KOPT-K1 (cell line): Measurements from ENCODE around the gene RBM15.

Source experiments
- H3K27ac ChIP-seq: fragments of 200-600 bp; sonication (generic); 2 replicates; pipeline ENCODE4 v1.5.1; 2016; ENCODE audit warnings: antibody characterized with exemption, mild to moderate bottlenecking, low read depth, low read length; ENCODE audit not compliant: poor library complexity, severe bottlenecking
- H3K36me3 ChIP-seq: fragments of 200-600 bp; sonication (generic); 2 replicates; pipeline ENCODE4 v1.5.1; 2017; ENCODE audit warnings: antibody characterized with exemption, mild to moderate bottlenecking, low read length, moderate library complexity; ENCODE audit not compliant: insufficient read depth
- H3K9me3 ChIP-seq: fragments of 200-600 bp; sonication (generic); 2 replicates; pipeline ENCODE4 v1.5.1; 2017; ENCODE audit warnings: antibody characterized with exemption, low read length, mild to moderate bottlenecking; ENCODE audit not compliant: insufficient read depth, poor library complexity, severe bottlenecking

The RBM15 gene

DNA sequence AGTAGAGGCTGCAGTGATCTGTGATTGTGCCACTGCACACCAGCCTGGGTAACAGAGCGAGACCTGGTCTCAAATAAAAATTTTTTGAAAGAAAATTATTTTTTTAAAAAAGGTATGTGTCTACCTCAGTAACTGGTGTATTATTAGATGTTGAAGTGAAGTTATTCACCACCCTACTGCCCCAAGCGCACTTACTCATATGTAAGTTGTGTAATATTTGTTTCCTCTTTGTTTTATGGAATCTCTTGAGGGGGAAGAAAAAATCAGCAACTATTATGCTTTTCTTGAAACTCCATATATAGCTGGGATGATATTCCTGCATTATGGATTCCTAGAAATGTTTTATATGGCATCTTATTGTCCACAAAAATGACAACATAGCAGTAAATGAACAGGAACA, 21.3 kb downstream of the RBM15 start:
- peaks cover 98% of the 10 kb centered on the region for H3K36me3 ChIP-seq
- no peak overlapping the region for H3K27ac ChIP-seq
- no peaks in the 10 kb centered on the region for H3K9me3 ChIP-seq

DNA sequence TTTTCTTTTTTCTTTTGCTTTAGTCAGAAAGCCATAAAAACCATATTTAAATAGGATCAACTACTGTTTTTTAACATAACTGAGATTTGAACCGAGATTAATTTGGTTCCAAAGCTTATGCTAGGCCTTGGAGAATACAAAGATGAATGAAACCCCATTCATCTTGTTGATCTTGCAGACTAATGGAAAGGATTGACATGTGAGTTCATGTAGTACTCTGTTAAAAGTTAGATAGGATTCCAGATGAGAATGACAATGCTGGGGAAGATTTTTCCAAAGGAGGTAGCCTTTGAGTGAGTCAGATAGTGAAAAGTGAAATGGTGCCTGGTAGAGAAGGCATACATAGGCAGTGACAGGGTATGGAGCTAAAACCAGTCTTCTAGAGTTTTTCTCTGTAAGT, 22.7 kb downstream of the RBM15 start:
- no peak overlapping the region for H3K27ac ChIP-seq
- peaks cover 98% of the 10 kb centered on the region for H3K36me3 ChIP-seq
- no peaks in the 10 kb centered on the region for H3K9me3 ChIP-seq

DNA sequence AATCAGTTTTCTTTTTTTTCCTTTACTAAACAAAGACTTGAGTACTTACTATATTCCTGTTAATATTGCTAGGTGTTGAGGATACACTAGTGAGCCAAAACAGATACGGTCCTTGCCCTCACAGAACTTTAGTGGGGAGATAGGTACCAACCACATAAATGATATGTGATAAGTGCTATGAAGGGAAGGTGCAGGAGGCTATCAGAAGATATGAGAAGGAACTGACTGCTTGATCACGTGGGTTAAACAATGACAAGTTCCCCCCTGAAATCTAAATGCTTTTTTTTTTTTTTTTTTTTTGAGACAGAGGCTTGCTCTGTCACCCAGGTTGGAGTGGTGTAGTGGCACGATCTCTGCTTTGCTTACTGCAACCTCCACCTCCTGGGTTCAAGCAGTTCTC, 25.0 kb downstream of the RBM15 start:
- peaks cover 97% of the 10 kb centered on the region for H3K36me3 ChIP-seq
- no peaks in the 10 kb centered on the region for H3K9me3 ChIP-seq
- no peak overlapping the region for H3K27ac ChIP-seq

DNA sequence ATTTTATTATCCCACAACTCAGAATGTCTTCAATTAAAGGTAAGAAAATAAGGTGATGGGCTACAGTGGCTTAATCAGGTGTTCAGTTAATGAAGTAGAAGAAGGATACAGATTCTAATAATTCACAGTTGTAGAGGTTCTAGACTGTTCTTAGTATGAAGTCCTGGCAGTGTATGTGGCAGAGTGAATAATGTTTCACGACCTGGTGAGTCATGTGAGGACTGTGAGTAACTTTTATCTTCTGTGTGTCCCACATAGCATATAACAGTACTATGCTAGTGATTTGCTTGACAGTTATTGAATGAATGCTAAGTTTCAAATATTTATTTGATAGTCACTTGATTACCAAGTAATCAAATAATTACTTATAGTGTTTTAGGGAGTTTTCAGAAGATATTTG, 31.6 kb downstream of the RBM15 start:
- H3K27ac ChIP-seq: no peak overlapping the region
- peaks cover 99% of the 10 kb centered on the region for H3K36me3 ChIP-seq
- no peaks in the 10 kb centered on the region for H3K9me3 ChIP-seq

DNA sequence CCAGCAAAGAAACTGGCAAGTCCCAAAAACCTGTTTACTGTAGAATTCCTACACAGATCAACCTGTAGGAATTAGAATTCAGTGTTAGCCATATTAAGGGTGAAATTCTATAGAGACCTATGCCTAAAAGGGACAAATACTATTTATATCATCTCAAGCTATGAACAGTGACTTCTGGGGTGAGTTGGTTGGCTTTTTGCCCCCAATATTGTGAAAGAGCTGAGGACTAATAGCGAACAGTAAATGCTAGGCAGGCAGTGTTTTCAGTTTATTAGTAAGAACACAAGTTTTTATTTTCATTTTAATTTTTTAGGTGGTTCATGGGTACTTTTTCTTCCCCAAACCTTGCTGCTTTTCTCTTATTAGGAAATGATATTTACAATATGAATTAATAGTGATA, 36.3 kb downstream of the RBM15 start:
- Histone ChIP-seq H3K9me3 (no peaks in the 10 kb centered on the region), H3K27ac (no peak overlapping the region), H3K36me3 (peaks cover 98% of the 10 kb centered on the region)

DNA sequence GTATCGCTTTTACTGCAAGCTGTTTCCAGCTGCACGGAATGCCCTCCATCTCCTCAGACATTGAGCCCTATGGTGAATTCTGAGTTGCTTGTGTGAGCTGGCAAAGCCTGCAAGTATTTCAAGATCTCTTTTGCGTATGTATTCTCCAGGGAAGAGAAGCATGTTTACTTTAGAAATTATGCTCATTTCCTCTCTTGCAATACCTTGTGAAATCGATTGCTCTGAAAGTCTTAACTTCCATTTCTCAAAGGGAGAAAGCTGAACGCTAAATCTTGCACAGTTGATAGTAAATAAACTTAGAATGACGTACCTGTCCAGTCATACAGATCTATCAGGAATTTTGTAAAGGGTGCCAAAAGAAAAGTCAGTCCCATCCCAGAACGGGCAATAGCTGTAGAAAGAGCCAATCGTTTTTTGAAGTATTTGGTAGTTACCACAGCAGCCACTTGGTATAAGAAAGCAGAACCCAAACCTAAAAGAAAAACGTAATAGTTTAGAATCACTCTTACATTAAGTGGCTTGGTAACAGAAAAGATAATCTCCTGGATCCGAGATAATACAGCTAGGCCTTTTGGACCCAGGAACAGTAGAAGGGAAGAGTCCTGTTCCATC, 41.6 kb downstream of the RBM15 start:
- Histone ChIP-seq H3K36me3 (peaks cover 69% of the 10 kb centered on the region), H3K27ac (no peak overlapping the region), H3K9me3 (no peaks in the 10 kb centered on the region)

DNA sequence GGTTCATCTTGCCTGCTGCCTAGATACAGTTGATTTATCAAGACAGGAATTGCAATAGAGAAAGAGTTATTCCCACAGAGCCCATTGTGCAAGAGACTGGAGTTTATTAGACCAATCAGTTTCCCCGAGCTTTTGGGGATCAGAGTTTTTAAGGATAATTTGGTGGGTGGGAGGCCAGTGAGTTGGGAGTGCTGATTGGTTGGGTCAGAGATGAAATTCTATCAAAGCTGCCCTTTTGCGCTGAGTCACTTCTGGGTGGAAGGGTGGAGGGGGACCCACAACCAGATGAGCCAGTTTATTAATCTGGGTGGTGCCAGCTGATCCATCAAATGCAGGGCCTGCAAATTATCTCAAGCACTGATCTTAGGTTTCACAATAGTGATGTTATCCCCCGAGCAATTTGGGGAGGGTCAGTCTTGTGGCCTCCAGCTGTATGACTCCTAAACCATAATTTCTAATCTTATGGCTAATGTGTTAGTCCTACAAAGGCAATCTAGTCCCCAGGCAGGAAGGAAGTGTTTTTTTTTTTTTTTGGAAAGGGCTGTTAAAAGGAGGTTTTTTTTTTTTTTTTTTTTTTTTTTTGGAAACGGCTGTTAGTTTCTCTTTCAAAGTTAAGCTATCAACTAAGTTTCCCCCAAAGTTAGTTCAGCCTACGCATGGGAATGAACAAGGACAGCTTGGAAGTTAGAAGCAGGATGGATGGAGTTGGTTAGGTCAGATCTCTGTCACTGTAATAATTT, 44.2 kb downstream of the RBM15 start:
- Histone ChIP-seq H3K27ac (peak overlapping the region; percentile 55), H3K36me3 (peaks cover 64% of the 10 kb centered on the region), H3K9me3 (no peaks in the 10 kb centered on the region)

DNA sequence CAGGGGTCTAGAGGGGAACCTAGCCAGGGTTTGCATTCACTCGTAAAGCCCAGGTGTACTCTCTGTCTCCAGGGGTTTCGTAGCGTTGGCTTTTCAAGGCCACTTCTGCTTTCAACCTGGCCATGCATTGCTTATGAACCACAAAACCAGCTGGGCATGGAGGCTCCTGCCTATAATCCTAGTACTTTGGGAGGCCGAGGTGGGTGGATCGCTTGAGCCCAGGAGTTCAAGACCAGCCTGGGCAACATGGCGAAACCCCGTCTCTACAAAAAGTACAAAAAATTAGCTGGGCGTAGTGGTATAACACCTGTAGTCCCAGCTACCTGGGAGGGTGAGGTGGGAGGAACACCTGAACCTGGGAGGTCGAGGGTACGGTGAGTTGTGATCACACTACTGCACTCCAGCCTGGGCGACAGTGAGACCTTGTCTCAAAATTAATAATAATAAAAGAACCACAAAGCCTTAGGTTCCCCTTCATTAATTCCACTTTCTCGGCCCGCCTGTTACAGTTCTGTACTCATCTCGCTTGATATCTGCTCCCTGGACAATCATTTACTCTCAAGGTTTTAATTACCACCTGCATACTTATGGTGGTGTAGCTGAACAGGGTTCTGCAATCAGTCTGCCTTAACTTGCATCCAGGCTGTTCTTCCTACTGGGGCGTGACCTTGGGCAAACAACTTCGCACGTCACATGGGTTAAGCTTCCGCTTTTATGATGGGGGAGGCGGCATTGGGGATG, 45.6 kb downstream of the RBM15 start:
- Histone ChIP-seq H3K27ac (peak overlapping the region; percentile 55), H3K9me3 (no peaks in the 10 kb centered on the region), H3K36me3 (peaks cover 55% of the 10 kb centered on the region)

DNA sequence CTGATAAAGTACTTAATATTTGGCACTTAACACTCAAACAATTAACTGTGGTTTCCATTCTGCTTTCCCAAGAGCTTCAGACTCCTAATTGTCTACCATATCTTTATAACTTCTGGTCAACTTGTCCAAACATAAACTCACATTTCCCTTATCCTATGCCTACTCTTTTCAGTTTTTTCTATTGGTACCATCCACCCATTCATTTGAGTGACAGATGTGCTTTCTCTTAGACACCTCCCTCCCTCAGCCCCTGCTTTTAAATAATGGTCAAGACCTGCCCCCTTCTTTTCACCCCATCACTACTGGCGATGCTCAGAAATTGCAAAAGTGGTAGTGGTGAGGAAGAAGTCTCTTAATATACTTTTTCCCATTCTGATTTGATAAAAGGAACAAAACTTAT, 46.2 kb downstream of the RBM15 start:
- Histone ChIP-seq H3K36me3 (peaks cover 49% of the 10 kb centered on the region), H3K9me3 (no peaks in the 10 kb centered on the region), H3K27ac (no peak overlapping the region)

DNA sequence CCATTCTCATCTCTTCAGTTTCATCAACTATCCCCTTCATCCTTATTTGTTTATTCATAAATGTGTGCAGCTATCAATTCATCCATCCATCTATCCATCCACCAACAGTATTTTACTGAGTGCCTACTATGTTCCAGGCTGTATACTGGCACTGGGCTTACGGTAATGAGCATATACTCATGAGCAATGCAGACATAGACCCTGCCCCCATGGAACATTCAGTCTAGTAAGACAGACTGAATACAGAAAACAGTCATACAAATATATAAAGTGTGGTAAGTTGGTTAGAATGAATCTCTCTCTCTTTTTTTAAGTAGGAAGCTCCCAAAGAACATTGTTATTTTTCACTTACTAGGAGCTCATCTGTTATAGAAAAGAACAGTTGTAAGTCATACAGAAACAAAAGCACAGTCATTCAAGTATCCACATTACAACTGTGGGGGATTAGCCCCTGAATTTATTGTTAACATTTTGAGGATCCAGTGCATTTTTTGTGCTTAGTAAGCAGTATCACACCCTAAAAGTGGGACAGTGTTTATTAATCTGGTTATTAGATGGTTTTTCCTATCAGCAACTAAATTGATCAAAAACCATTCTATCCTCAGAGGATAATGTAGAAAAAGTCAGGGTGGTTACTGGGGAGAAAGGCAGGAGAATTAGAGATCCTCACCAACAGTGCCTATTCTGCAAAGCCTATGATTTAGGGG, 48.0 kb downstream of the RBM15 start:
- Histone ChIP-seq H3K36me3 (peaks cover 33% of the 10 kb centered on the region), H3K9me3 (no peaks in the 10 kb centered on the region), H3K27ac (no peak overlapping the region)

DNA sequence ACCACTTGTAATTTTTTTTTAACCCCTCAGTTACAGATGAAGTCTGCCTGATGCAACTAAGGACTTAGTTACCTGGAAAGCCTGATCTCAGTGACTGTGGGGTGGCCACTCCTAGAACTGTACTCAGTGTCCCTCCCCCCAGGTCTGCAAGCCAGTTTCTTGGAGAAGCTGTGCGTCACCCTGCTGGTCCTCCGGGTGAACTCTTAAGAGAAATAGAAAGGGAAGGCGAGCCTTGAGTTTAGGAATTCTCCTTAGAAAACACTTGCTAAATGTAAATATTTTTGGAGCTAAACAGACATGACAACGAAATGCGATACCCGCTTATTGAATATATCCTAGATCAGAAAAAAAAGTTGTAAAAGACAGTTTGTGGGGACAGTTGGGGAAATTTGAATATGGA, 50.9 kb downstream of the RBM15 start:
- peaks cover 35% of the 10 kb centered on the region; the same call in 1 of the 2 replicates for H3K36me3 ChIP-seq
- H3K27ac ChIP-seq: no peak overlapping the region
- no peaks in the 10 kb centered on the region for H3K9me3 ChIP-seq

DNA sequence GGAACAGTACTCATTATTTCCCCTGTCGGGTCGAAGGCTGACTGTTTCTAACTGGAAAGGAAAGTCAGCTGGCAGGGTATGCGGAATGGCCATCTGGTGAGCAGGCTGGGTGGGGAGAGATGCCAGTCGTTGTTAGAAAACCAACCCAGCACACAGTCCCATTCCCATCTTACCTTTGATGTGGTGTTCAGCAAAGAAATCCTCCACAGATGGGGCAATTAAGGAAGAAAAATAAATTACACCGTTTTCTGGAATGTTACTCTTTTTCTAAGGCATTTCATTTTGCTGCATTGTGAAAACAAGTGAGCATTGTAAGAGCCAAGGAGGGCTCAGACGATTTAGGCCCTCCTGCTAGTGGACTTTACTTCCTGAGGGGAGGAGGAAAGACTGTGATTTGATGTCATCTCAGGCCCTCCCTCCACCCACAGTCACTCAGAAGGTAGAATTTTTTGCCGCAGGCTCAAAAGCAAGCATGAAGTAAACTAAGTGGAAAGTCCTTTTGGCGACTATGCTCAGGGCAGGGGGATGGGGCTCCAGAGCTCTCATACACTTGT, 51.6 kb downstream of the RBM15 start, which contains the start of gene SLC16A4:
Gene SLC16A4 (minus strand): TSS at position 335 of the 554 bp plus-strand sequence. CDS start 1,703 bp downstream, outside the sequence.
- peaks cover 35% of the 10 kb centered on the region; the same call in 1 of the 2 replicates for H3K36me3 ChIP-seq
- no peak within 1 kb of the TSS for H3K27ac ChIP-seq
- H3K9me3 ChIP-seq: no peaks in the 10 kb centered on the region

DNA sequence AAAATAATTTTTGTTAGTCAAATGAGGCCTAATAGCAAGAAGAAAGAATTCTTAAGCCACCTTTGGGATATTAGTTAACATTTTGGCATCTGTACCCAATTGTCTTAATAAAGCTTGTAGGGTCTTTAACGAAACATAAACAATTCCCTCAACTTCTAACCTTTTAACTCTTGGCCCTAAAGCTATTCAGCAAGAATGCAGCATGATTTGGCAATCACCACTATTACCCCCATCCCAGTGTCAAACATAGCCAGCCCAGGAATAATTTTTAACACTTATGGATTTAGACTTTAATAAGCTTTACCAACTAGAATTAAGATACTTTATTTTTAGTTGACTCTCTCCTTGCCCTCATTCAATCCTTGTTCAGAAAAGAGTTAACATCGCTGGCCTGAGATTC, 54.1 kb downstream of the RBM15 start:
- Histone ChIP-seq H3K9me3 (no peaks in the 10 kb centered on the region), H3K27ac (no peak overlapping the region), H3K36me3 (peaks cover 25% of the 10 kb centered on the region; the same call in 1 of the 2 replicates)

DNA sequence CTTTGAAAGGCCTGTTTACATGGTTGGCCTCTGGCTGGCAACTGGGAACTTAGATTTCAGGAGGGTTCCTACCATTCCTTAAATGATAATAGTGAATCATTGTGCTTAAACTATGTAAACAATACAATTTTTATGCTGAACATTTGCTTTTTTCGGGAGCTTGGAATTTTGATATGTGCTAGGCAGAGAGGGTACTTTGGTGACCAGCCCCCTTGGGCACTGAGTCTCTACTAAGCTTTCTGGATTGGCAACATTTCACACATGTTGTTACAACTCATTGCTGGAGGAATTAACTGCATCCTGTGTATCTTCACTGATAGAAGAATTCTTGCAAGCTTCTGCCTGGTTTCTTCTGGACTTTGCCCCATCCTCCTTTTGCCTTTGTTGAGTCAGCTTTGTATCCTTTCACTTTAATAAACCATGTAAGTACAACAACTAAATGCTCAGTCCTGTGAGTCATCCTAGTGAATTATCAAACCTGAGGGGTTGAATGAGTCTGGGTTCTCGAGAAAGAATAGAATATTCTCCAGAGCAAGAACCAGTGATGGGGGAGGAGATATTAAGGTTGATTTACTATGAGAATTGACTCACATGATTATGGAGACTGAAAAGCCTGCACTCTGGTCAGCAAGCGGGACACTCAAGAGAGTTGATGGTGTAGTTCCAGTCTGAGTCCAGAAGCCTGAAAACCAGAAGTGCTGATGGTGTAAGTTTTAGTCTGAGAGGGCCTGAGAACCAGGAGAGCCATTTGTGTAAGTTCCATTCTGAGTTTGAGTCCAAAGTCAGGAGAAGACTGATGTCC, 54.7 kb downstream of the RBM15 start:
- H3K36me3 ChIP-seq: peaks cover 25% of the 10 kb centered on the region
- H3K9me3 ChIP-seq: no peaks in the 10 kb centered on the region
- no peak overlapping the region for H3K27ac ChIP-seq
